H1 (cell line): Measurements from ENCODE around the gene TIMMDC1. TPM values are rescaled to one million over a fixed set of nuclear protein-coding genes. Genes with fewer than 3 reads are reported as not detected.

ENCODE experiments used
- ASH2L ChIP-seq: fragments of 200-600, 300-600 bp; sonication (generic); IDR thresholded peaks from one replicate; pipeline ENCODE4 v1.7.1; 2017; ENCODE audit warnings: low read length
- ATF3 ChIP-seq: IDR thresholded peaks from 2 replicates; pipeline ENCODE4 v1.6.1; 2011; ENCODE audit warnings: low read depth, mild to moderate bottlenecking, low read length; ENCODE audit not compliant: insufficient read depth
- BCL11A ChIP-seq, 2 experiments: IDR thresholded peaks; one replicate each; pipeline ENCODE4 v1.6.1; 2011; ENCODE audit warnings: low read depth in 2 of 2, low read length in 2 of 2, mild to moderate bottlenecking in 2 of 2
- CBX5 ChIP-seq: fragments of 300-800, 300-1000 bp; sonication (generic); IDR thresholded peaks from 2 replicates; pipeline ENCODE4 v1.7.1; 2016; ENCODE audit warnings: antibody characterized with exemption, low read length, low read depth
- CREB1 ChIP-seq: IDR thresholded peaks from 2 replicates; pipeline ENCODE4 v1.6.1; 2012; ENCODE audit warnings: inconsistent platforms
- CTBP2 ChIP-seq: IDR thresholded peaks from 2 replicates; pipeline ENCODE4 v1.7.0; 2011; ENCODE audit warnings: borderline replicate concordance, mild to moderate bottlenecking, moderate library complexity, mixed read lengths, low read length; ENCODE audit not compliant: insufficient read depth, insufficient read length
- E2F6 ChIP-seq: IDR thresholded peaks from 2 replicates; pipeline ENCODE4 v1.6.1; 2012; ENCODE audit warnings: inconsistent platforms
- EGR1 ChIP-seq: IDR thresholded peaks from 2 replicates; pipeline ENCODE4 v1.6.1; 2011; ENCODE audit warnings: low read depth, low read length, borderline replicate concordance
- GABPA ChIP-seq: IDR thresholded peaks from 2 replicates; pipeline ENCODE4 v1.6.1; 2011; ENCODE audit warnings: mild to moderate bottlenecking, low read length, moderate library complexity, borderline replicate concordance; ENCODE audit not compliant: insufficient read depth
- KDM1A ChIP-seq: fragments of 200-600, 300-600 bp; sonication (generic); IDR thresholded peaks from 2 replicates; pipeline ENCODE4 v1.7.1; 2016; ENCODE audit warnings: mild to moderate bottlenecking, low read length, borderline replicate concordance
- KDM4A ChIP-seq: IDR thresholded peaks from one replicate; pipeline ENCODE4 v1.7.1; 2012; ENCODE audit warnings: low read depth, mild to moderate bottlenecking, moderate library complexity, low read length, inconsistent platforms; ENCODE audit not compliant: severe bottlenecking
- MAX ChIP-seq: IDR thresholded peaks from 2 replicates; pipeline ENCODE4 v1.6.1; 2012; ENCODE audit warnings: inconsistent platforms
- PHF8 ChIP-seq: fragments of 200-600 bp; sonication (generic); conservative IDR thresholded peaks from 2 replicates; pipeline ENCODE4 v1.7.1; 2012; ENCODE audit warnings: low read depth, mild to moderate bottlenecking, inconsistent platforms, low read length, moderate library complexity
- POLR2AphosphoS5 ChIP-seq: IDR thresholded peaks from 2 replicates; pipeline ENCODE4 v1.6.1; 2011; ENCODE audit warnings: low read depth, low read length
- POU5F1 ChIP-seq: IDR thresholded peaks from 2 replicates; pipeline ENCODE4 v1.6.1; 2011; ENCODE audit warnings: low read depth, mild to moderate bottlenecking, low read length, moderate library complexity
- RFX5 ChIP-seq: IDR thresholded peaks from 2 replicates; pipeline ENCODE4 v1.6.1; 2011; ENCODE audit warnings: low read depth, low read length, improper control_type of control experiment, borderline replicate concordance
- SP2 ChIP-seq: IDR thresholded peaks from 2 replicates; pipeline ENCODE4 v1.6.1; 2012; ENCODE audit warnings: mild to moderate bottlenecking, low read length, inconsistent platforms
- TBP ChIP-seq: IDR thresholded peaks from 2 replicates; pipeline ENCODE4 v1.6.1; 2011; ENCODE audit warnings: low read depth, low read length, improper control_type of control experiment
- YY1 ChIP-seq: IDR thresholded peaks from 2 replicates; pipeline ENCODE4 v1.6.1; 2011; ENCODE audit warnings: low read depth, mild to moderate bottlenecking, low read length
- polyA plus RNA-seq, 7 experiments: library from polyadenylated mRNA; depleted of rRNA in 3 of 7; stranded (reverse) in 5 of 7; unstranded in 2 of 7; fragments of >200 nt in 5 of 7; fragments of 200-250 nt in 2 of 7; gene quantifications; 1 replicate in 5 of 7; 2 replicates in 1 of 7; 4 replicates in 1 of 7; pipeline versions ENCODE4 v1.2.1 to v1.2.3, GENCODE V29; 2011 to 2013; ENCODE audit warnings: missing spikeins in 2 of 7, mixed read lengths in 2 of 7
- total RNA-seq: library from RNA; stranded (reverse); fragmentation: NEBNext Ultra II Directional; extraction: Animal tissue kit (Norgen Biotek cat#: 25700); gene quantifications from 2 replicates; pipeline ENCODE4 v1.2.1, GENCODE V29; 2021

TIMMDC1 gene
- total and polyA plus RNA-seq, 2 of the 8 experiments (the other 6 are each of a cell fraction or from before 2014, with no cell fraction given) = 80.7 to 128 TPM

GRCh38 chr3:119498186-119499011, at the start of gene TIMMDC1 (continued):
- TF ChIP-seq KDM1A (no peak), KDM4A (no peak), CREB1 (peak; percentile 62), POLR2AphosphoS5 (peak; percentile 98), BCL11A (IDR thresholded peaks at IDR 0.05; ENCODE audit: low read depth in 2 of 2, low read length in 2 of 2) (no peak), CBX5 (no peak), ASH2L (peak; percentile 89), E2F6 (peak; percentile 38; the same call in 1 of the 2 replicates), POU5F1 (no peak), RFX5 (no peak), SP2 (peak; percentile 18; the same call in 1 of the 2 replicates), GABPA (peak; percentile 95), YY1 (peak; percentile 48; the same call in 1 of the 2 replicates), CTBP2 (peak; percentile 45), EGR1 (no peak), PHF8 (peak; percentile 92), MAX (peak; percentile 76), TBP (peak; percentile 88), ATF3 (no peak)
